Gastroesophageal sphincter (tissue), 3 donors: ENCODE results near the gene CEP83.

Source experiments
- POLR2A ChIP-seq, 2 donors: fragments of 450-650 bp; IDR thresholded peaks; one replicate each; pipeline ENCODE4 v1.6.1; 2017; ENCODE audit warnings: antibody characterized with exemption in 2 of 2, mild to moderate bottlenecking in 2 of 2, moderate library complexity in 1 of 2
- POLR2AphosphoS5 ChIP-seq: sonication (generic); formaldehyde crosslinking; IDR thresholded peaks from one replicate; pipeline ENCODE4 v1.6.1; 2017; ENCODE audit warnings: antibody characterized with exemption
- TF ChIP-seq, protein P1 (sequence below), 4 experiments: fragments of 200-600 bp in 2 of 4; fragments of 450-650 bp in 2 of 4; sonication (generic) in 1 of 4; IDR thresholded peaks; one replicate each; pipeline ENCODE4 v1.5.1; 2017 to 2019; ENCODE audit warnings: antibody characterized with exemption in 4 of 4, mild to moderate bottlenecking in 2 of 4, moderate library complexity in 2 of 4

DNA sequence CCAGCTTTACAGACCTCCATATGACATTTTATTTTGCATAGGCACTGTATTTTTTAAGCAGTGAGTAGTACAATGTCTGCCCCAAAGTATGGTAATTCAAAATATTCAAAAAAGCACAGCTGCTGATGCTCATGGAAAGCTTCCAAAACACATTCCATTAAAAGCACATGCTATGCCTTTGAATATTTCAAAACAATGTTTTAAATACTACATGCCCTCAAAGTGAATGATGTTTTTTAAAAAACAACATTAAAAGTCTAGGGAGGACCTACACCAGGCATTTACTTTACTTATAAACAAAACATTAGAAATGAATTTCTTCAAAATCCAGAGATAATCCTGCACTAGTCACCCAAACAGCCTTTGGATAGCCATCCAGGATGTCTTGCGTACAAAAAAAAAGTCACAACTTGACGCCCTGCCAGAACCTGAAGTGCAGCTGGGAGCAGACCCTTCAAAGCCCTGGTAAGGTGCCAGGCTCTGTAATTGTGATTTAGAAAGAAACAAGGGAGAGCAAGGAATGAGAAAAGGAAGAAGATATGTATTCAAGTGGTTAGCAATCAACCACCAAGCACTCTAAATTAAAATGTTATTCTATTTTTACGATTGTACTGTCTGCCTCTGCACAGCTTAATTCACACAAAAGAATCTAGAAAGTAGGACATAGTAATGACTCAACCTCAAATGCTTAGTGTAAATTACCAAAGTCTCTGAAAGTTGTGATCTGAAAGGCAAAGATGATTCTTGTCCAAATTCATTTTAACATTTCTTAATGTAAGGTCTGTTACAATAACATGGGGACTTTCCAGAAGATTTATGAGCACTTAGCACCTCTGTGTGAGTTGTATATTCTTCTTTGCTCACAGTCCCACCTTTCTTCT lies 31.9 kb downstream of the CEP83 start:
- TF ChIP-seq, protein P1, sequence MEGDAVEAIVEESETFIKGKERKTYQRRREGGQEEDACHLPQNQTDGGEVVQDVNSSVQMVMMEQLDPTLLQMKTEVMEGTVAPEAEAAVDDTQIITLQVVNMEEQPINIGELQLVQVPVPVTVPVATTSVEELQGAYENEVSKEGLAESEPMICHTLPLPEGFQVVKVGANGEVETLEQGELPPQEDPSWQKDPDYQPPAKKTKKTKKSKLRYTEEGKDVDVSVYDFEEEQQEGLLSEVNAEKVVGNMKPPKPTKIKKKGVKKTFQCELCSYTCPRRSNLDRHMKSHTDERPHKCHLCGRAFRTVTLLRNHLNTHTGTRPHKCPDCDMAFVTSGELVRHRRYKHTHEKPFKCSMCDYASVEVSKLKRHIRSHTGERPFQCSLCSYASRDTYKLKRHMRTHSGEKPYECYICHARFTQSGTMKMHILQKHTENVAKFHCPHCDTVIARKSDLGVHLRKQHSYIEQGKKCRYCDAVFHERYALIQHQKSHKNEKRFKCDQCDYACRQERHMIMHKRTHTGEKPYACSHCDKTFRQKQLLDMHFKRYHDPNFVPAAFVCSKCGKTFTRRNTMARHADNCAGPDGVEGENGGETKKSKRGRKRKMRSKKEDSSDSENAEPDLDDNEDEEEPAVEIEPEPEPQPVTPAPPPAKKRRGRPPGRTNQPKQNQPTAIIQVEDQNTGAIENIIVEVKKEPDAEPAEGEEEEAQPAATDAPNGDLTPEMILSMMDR (IDR thresholded peaks at IDR 0.05): no peak
- TF ChIP-seq POLR2A (IDR thresholded peaks at IDR 0.05): no peak
- peak; percentile 78 for TF ChIP-seq POLR2AphosphoS5
